HFF-Myc (cell line): ENCODE results near the gene SNX27.

Source experiments
- DNase-seq: peaks from one replicate; pipeline ENCODE4 v3.0.0-alpha.2; 2011; ENCODE audit warnings: low read depth; ENCODE audit errors: extremely low read depth
- H3K4me3 ChIP-seq: replicated peaks from 2 replicates; pipeline ENCODE4 v1.5.1; 2011; ENCODE audit warnings: low read depth, mild to moderate bottlenecking, control low read depth, low read length
- TF ChIP-seq, protein P1 (sequence below): IDR thresholded peaks from 2 replicates; pipeline ENCODE4 v1.5.1; 2012; ENCODE audit warnings: mild to moderate bottlenecking, low read depth, low read length, control low read depth; ENCODE audit errors: missing control alignments

Gene SNX27

DNA sequence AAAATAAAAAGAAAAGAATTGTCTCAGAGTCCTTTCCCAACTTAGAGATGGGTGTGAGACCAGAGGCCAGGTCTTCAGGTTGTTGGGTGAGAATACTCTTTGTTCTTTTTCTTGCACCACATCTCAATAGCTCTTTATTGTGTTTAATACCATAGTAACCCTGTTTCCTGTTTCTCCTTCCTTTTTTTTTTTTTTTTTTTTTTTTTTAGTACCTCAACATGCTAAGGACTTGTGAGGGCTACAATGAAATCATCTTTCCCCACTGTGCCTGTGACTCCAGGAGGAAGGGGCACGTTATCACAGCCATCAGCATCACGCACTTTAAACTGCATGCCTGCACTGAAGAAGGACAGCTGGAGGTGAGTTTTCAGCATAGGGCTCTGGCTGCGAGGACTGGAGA is 80.4 kb downstream of the SNX27 start:
- no peak for DNase-seq
- TF ChIP-seq, protein P1, sequence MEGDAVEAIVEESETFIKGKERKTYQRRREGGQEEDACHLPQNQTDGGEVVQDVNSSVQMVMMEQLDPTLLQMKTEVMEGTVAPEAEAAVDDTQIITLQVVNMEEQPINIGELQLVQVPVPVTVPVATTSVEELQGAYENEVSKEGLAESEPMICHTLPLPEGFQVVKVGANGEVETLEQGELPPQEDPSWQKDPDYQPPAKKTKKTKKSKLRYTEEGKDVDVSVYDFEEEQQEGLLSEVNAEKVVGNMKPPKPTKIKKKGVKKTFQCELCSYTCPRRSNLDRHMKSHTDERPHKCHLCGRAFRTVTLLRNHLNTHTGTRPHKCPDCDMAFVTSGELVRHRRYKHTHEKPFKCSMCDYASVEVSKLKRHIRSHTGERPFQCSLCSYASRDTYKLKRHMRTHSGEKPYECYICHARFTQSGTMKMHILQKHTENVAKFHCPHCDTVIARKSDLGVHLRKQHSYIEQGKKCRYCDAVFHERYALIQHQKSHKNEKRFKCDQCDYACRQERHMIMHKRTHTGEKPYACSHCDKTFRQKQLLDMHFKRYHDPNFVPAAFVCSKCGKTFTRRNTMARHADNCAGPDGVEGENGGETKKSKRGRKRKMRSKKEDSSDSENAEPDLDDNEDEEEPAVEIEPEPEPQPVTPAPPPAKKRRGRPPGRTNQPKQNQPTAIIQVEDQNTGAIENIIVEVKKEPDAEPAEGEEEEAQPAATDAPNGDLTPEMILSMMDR, result no peak
- no peak overlapping the region for H3K4me3 ChIP-seq

DNA sequence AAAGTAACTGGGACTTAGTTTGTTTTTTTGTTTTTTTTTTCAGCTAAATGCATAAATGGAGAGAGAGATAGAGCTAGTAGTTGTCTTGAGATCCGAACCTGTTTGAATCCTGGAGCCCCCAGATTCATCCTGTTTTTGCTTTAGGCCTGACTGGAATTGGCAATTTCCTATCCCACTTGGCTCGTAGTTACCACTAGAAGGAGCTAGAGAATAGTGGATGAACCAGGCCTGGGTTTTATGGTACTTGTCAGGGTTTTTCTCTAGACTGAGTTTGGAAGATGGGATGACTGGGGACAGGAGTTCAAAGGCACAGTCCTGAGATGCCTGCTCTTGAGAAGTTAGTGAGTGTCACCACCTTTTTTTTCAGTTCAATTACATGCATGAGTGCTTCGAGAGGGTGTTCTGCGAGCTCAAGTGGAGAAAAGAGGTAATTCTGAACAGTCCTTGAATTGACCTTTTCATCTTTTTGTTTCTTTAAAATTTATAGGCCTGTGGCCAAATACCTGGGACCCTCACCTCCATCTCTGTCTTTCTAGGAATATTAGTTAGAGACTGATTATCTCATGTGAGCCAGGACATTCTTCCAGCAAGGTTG is 81.3 kb downstream of the SNX27 start:
- DNase-seq, result no peak
- H3K4me3 ChIP-seq, result no peak overlapping the region
- TF ChIP-seq, protein P1, result peak; percentile 64

DNA sequence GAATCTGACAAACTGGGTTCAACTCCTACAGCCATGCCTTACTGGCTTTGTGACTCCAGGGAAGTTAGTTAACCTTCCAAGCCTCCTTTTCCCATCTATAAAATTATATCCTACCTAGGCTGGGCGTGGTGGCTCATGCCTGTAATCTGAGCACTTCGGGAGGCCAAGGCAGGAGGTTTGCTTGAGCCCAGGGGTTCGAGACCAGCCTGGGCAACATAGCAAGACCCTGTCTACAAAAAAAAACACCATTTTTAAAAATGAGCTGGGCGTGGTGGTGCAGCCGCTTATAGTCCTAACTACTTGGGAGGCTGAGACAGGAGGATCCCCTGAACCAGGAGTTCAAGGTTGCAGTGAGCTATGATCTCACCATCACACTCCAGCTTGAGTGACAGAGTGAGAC is 89.7 kb downstream of the SNX27 start:
- H3K4me3 ChIP-seq, result no peak overlapping the region
- no peak for DNase-seq
- TF ChIP-seq, protein P1, result no peak

DNA sequence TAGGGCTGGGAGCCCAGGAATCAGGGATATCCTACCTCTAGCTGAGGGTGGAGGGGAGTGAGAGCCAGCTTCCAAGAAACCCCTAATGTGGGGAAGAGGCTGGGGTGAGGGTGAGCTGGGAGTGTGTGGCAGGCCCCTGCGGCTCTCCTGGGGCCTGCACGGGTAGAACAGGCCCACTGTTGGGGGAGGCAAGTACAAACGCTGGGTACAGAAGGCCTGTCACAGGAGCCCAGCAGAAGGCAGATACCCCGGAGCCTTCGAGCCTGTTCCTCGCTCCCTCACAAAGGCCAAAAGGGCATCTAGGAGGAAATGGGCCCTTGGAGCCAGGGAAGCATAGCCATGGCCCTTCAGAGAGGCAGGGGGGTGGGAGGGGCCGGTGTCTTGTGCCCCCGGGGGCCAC is 91.1 kb downstream of the SNX27 start:
- TF ChIP-seq, protein P1, result no peak
- no peak overlapping the region for H3K4me3 ChIP-seq
- DNase-seq, result no peak

DNA sequence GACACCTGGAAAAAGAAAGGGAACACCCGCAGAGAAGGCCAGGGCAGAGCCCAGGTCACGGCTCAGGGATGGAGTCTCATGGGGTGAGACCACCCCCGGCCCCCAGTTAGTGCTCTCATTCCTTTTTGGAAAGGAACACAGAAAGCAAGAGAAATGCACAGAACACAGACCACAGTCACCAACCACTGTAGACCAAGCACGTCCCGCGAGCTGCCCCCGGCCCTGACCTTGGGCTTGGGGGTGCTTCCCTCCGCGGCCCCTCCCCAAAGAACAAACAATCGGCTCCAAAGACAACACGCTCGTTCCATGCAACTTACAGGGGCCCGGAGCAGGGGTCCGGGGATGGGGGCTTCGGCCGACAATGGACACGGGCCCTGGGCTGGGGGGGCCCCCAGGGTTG is 92.0 kb downstream of the SNX27 start:
- TF ChIP-seq, protein P1, result no peak
- no peak overlapping the region for H3K4me3 ChIP-seq
- no peak for DNase-seq

DNA sequence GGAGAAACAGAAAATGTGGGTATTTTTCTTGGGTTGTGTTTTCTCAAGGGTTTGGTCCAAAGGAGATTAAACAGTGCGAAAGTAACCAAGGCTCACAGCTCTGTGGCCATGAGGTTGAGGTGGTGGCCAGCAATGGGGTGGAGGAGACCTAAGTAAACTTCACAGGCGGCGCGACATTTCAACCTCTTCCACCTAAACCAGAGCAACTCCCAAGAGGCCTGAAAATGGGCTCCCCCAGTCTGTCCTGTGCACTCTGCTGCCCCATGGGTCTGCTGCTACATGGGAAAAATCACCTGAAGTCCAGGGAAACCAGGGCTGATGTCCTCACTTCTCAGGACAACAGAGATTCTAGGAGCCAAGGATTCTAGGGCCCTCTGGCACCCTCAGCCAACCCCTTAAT is 92.4 kb downstream of the SNX27 start:
- no peak overlapping the region for H3K4me3 ChIP-seq
- DNase-seq, result no peak
- TF ChIP-seq, protein P1, result no peak

DNA sequence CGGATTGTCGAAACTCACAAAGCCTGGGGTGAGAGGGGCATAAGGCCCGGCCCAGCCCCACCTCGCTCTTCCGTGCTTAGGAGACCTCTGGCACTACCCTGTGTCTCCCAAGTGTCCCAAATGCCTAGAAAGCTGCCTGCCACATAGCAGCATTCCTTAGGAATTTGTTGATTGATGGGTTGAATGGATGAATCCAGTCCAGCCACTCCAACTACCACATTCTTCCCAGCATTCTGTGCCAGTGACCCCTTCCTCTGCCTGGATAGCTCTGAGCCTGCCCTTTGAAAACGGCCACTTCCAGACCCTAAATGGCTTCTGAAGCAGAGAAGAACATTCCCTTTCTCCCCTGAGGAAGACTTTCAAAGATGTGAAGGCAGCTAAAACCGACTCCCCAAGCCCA is 93.3 kb downstream of the SNX27 start:
- no peak overlapping the region for H3K4me3 ChIP-seq
- TF ChIP-seq, protein P1, result no peak

More for the DNA sequence above, 93.3 kb downstream of the SNX27 start:
- DNase-seq, result no peak
